OCI-LY3 (cell line): Measurements from ENCODE around the gene BRME1.

Experiments used
- EZH2phosphoT487 ChIP-seq: fragments of 200-600 bp; shearing (Covaris generic); IDR thresholded peaks from 2 replicates; pipeline ENCODE4 v1.6.1; 2018; ENCODE audit warnings: antibody characterized with exemption, mixed run types, low read depth
- TF ChIP-seq, protein P1 (sequence below): fragments of 200-600, 300-600 bp; sonication (generic); IDR thresholded peaks from 2 replicates; pipeline ENCODE4 v1.5.1; 2014; ENCODE audit warnings: antibody characterized with exemption, low read length, low read depth

GRCh38 chr19:13864046-13864666 lies 41.8 kb downstream of the BRME1 start:
- TF ChIP-seq, protein P1, sequence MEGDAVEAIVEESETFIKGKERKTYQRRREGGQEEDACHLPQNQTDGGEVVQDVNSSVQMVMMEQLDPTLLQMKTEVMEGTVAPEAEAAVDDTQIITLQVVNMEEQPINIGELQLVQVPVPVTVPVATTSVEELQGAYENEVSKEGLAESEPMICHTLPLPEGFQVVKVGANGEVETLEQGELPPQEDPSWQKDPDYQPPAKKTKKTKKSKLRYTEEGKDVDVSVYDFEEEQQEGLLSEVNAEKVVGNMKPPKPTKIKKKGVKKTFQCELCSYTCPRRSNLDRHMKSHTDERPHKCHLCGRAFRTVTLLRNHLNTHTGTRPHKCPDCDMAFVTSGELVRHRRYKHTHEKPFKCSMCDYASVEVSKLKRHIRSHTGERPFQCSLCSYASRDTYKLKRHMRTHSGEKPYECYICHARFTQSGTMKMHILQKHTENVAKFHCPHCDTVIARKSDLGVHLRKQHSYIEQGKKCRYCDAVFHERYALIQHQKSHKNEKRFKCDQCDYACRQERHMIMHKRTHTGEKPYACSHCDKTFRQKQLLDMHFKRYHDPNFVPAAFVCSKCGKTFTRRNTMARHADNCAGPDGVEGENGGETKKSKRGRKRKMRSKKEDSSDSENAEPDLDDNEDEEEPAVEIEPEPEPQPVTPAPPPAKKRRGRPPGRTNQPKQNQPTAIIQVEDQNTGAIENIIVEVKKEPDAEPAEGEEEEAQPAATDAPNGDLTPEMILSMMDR = no peak
- TF ChIP-seq EZH2phosphoT487 = no peak
